HG02938 (cell line): ENCODE results near the gene DPH7.
"Not testable (repeated sequence)": the region's sequence is repeated elsewhere in the genome, so short reads cannot be mapped to it uniquely, and the experiment has no call there.

ENCODE experiments used
- ATAC-seq: cut with Tn5 transposase; IDR thresholded peaks from one replicate; pipeline ENCODE4 v1.9.1; 2021; ENCODE audit warnings: mild to moderate bottlenecking, moderate library complexity; ENCODE audit not compliant: unreplicated experiment

DPH7 gene

GRCh38 chr9:137581361-137582285 lies 2.9 kb upstream of the DPH7 start:
- ATAC-seq = no peak

- ATAC-seq = no peak
Measured at GRCh38 chr9:137580954-137581322, 2.2 kb upstream of the DPH7 start.

GRCh38 chr9:137580209-137580953 lies 1.7 kb upstream of the DPH7 start:
- no peak for ATAC-seq

GRCh38 chr9:137579259-137579604 lies 507 bp upstream of the DPH7 start:
- ATAC-seq = no peak

- ATAC-seq = no peak
Measured at GRCh38 chr9:137575716-137576411, 2.9 kb downstream of the DPH7 start.

GRCh38 chr9:137575364-137575715 lies 3.4 kb downstream of the DPH7 start:
- ATAC-seq = no peak

GRCh38 chr9:137574192-137574591 lies 4.5 kb downstream of the DPH7 start:
- no peak for ATAC-seq

GRCh38 chr9:137570566-137570965 lies 8.2 kb downstream of the DPH7 start:
- ATAC-seq = no peak

- ATAC-seq = no peak
Measured at GRCh38 chr9:137569609-137570203, 9.0 kb downstream of the DPH7 start.

- ATAC-seq = not testable (repeated sequence)
Measured at GRCh38 chr9:137568445-137568844, 10.3 kb downstream of the DPH7 start.

- ATAC-seq = no peak
Measured at GRCh38 chr9:137564817-137565411, 13.8 kb downstream of the DPH7 start.

- ATAC-seq = no peak
Measured at GRCh38 chr9:137564134-137564533, 14.6 kb downstream of the DPH7 start.

GRCh38 chr9:137558127-137558526 lies 20.6 kb downstream of the DPH7 start:
- ATAC-seq = no peak

- no peak for ATAC-seq
Measured at GRCh38 chr9:137556069-137556838, 22.5 kb downstream of the DPH7 start.

- no peak for ATAC-seq
Measured at GRCh38 chr9:137555179-137555578, 23.5 kb downstream of the DPH7 start.

GRCh38 chr9:137554349-137554748 lies 24.4 kb downstream of the DPH7 start:
- no peak for ATAC-seq

- not testable (repeated sequence) for ATAC-seq
Measured at GRCh38 chr9:137553654-137554053, 25.1 kb downstream of the DPH7 start.

- peak; percentile 17 for ATAC-seq
Measured at GRCh38 chr9:137552022-137552768, 26.5 kb downstream of the DPH7 start.

GRCh38 chr9:137551264-137552021 lies 27.3 kb downstream of the DPH7 start, which contains the start of gene MRPL41:
MRPL41 (plus strand) TSS chr9:137551879; CDS start chr9:137552082, 203 bp downstream.
- ATAC-seq = peak; percentile 72
